K562 (cell line): ENCODE data around the gene CCL13. TPM values are rescaled to one million over a fixed set of nuclear protein-coding genes. Genes with fewer than 3 reads are reported as not detected.

Experiments used
- polyA plus RNA-seq, 8 experiments: library from polyadenylated mRNA; depleted of rRNA in 4 of 8; stranded (reverse) in 5 of 8; unstranded in 3 of 8; fragments of >200 nt; fragmentation: Nextera tagmentation in 2 of 8; fragmentation: Illumina TruSeq in 1 of 8; extraction: Ambion mirVana in 2 of 8; extraction: Trizol in 1 of 8; gene quantifications; 2 replicates each; pipeline versions ENCODE4 v1.2.1 to v1.2.3, GENCODE V29; 2011 to 2014; ENCODE audit warnings: inconsistent platforms in 1 of 8, missing spikeins in 1 of 8
- total RNA-seq, 7 experiments: library from RNA; depleted of rRNA in 6 of 7; stranded (reverse); fragments of >200 nt in 6 of 7; fragmentation: Illumina TruSeq in 2 of 7; extraction: Trizol in 2 of 7; gene quantifications; 2 replicates each; pipeline versions ENCODE4 v1.2.1 to v1.2.3, GENCODE V29; 2011 to 2021; ENCODE audit warnings: low replicate concordance in 1 of 7

CCL13 gene
- total and polyA plus RNA-seq, 9 of the 15 experiments (the other 6 are each of a cell fraction or from before 2014, with no cell fraction given): not detected

Other genes with a start within 250 kb of the CCL13 start
- gene CCL2, start 101.2 kb upstream of the CCL13 start, total RNA-seq (2014; rRNA removed): 0.54 and 0.82 TPM in 2 replicates
- 0.86 and 0.87 TPM in 2 replicates for gene CCL2, start 101.2 kb upstream of the CCL13 start, total RNA-seq (2014; rRNA removed; fragmentation: Illumina TruSeq; extraction: Trizol)
- 4.4 and 5.4 TPM in 2 replicates for gene CCL2, start 101.2 kb upstream of the CCL13 start, total RNA-seq (2015; rRNA removed; fragmentation: Illumina TruSeq; extraction: Trizol)
- gene CCL2, start 101.2 kb upstream of the CCL13 start, total RNA-seq (2021): 0.86 and 1.0 TPM in 2 replicates
- gene CCL2, start 101.2 kb upstream of the CCL13 start, polyA plus RNA-seq (2011; rRNA removed): 0.73 and 3.2 TPM in 2 replicates
- gene CCL2, start 101.2 kb upstream of the CCL13 start, polyA plus RNA-seq (2014; fragmentation: Illumina TruSeq; extraction: Trizol): 0.88 and 1.5 TPM in 2 replicates
- 1 to 10 TPM; 1.9 to 2.2 TPM for gene CCL2, start 101.2 kb upstream of the CCL13 start, polyA plus RNA-seq (2014; fragmentation: Nextera tagmentation; extraction: Ambion mirVana)
- gene CCL2, start 101.2 kb upstream of the CCL13 start, polyA plus RNA-seq (2014; rRNA removed): 0.11 and 0.61 TPM in 2 replicates
- gene CCL7, start 86.3 kb upstream of the CCL13 start, total RNA-seq (2014; rRNA removed): not detected in 2 replicates
- gene CCL7, start 86.3 kb upstream of the CCL13 start, total RNA-seq (2014; rRNA removed; fragmentation: Illumina TruSeq; extraction: Trizol): not detected in 2 replicates
- not detected in 2 replicates for gene CCL7, start 86.3 kb upstream of the CCL13 start, total RNA-seq (2015; rRNA removed; fragmentation: Illumina TruSeq; extraction: Trizol)
- gene CCL7, start 86.3 kb upstream of the CCL13 start, total RNA-seq (2021): not detected in 2 replicates
- not detected in 2 replicates for gene CCL7, start 86.3 kb upstream of the CCL13 start, polyA plus RNA-seq (2011; rRNA removed)
- not detected in 2 replicates for gene CCL7, start 86.3 kb upstream of the CCL13 start, polyA plus RNA-seq (2014; fragmentation: Illumina TruSeq; extraction: Trizol)
- not detected for gene CCL7, start 86.3 kb upstream of the CCL13 start, polyA plus RNA-seq (2014; fragmentation: Nextera tagmentation; extraction: Ambion mirVana)
- gene CCL7, start 86.3 kb upstream of the CCL13 start, polyA plus RNA-seq (2014; rRNA removed): not detected in 2 replicates
- not detected in 2 replicates for gene CCL11, start 70.7 kb upstream of the CCL13 start, total RNA-seq (2014; rRNA removed)
- not detected in 2 replicates for gene CCL11, start 70.7 kb upstream of the CCL13 start, total RNA-seq (2014; rRNA removed; fragmentation: Illumina TruSeq; extraction: Trizol)
- gene CCL11, start 70.7 kb upstream of the CCL13 start, total RNA-seq (2015; rRNA removed; fragmentation: Illumina TruSeq; extraction: Trizol): not detected in 2 replicates
- not detected in 2 replicates for gene CCL11, start 70.7 kb upstream of the CCL13 start, total RNA-seq (2021)
- not detected in 2 replicates for gene CCL11, start 70.7 kb upstream of the CCL13 start, polyA plus RNA-seq (2011; rRNA removed)
- not detected in 2 replicates for gene CCL11, start 70.7 kb upstream of the CCL13 start, polyA plus RNA-seq (2014; fragmentation: Illumina TruSeq; extraction: Trizol)
- gene CCL11, start 70.7 kb upstream of the CCL13 start, polyA plus RNA-seq (2014; fragmentation: Nextera tagmentation; extraction: Ambion mirVana): not detected
- gene CCL11, start 70.7 kb upstream of the CCL13 start, polyA plus RNA-seq (2014; rRNA removed): not detected in 2 replicates
- gene CCL8, start 37.0 kb upstream of the CCL13 start, total RNA-seq (2014; rRNA removed): not detected in 2 replicates
- not detected in 2 replicates for gene CCL8, start 37.0 kb upstream of the CCL13 start, total RNA-seq (2014; rRNA removed; fragmentation: Illumina TruSeq; extraction: Trizol)
- not detected in 2 replicates for gene CCL8, start 37.0 kb upstream of the CCL13 start, total RNA-seq (2015; rRNA removed; fragmentation: Illumina TruSeq; extraction: Trizol)
- gene CCL8, start 37.0 kb upstream of the CCL13 start, total RNA-seq (2021): not detected in 2 replicates
- gene CCL8, start 37.0 kb upstream of the CCL13 start, polyA plus RNA-seq (2011; rRNA removed): not detected in 2 replicates
- not detected in 2 replicates for gene CCL8, start 37.0 kb upstream of the CCL13 start, polyA plus RNA-seq (2014; fragmentation: Illumina TruSeq; extraction: Trizol)
- under 1 TPM in 1 of 2 experiments, not detected in 1; 0.06 TPM for gene CCL8, start 37.0 kb upstream of the CCL13 start, polyA plus RNA-seq (2014; fragmentation: Nextera tagmentation; extraction: Ambion mirVana)
- gene CCL8, start 37.0 kb upstream of the CCL13 start, polyA plus RNA-seq (2014; rRNA removed): not detected in 2 replicates
- gene CCL1, start 6.8 kb downstream of the CCL13 start, total RNA-seq (2014; rRNA removed): 0.29 TPM in 1 of 2 replicates, not detected in the other
- gene CCL1, start 6.8 kb downstream of the CCL13 start, total RNA-seq (2014; rRNA removed; fragmentation: Illumina TruSeq; extraction: Trizol): not detected in 2 replicates
- gene CCL1, start 6.8 kb downstream of the CCL13 start, total RNA-seq (2015; rRNA removed; fragmentation: Illumina TruSeq; extraction: Trizol): not detected in 2 replicates
- gene CCL1, start 6.8 kb downstream of the CCL13 start, total RNA-seq (2021): not detected in 2 replicates
- not detected in 2 replicates for gene CCL1, start 6.8 kb downstream of the CCL13 start, polyA plus RNA-seq (2011; rRNA removed)
- not detected in 2 replicates for gene CCL1, start 6.8 kb downstream of the CCL13 start, polyA plus RNA-seq (2014; fragmentation: Illumina TruSeq; extraction: Trizol)
- gene CCL1, start 6.8 kb downstream of the CCL13 start, polyA plus RNA-seq (2014; fragmentation: Nextera tagmentation; extraction: Ambion mirVana): under 1 TPM in 1 of 2 experiments, not detected in 1; 0.45 TPM
- gene CCL1, start 6.8 kb downstream of the CCL13 start, polyA plus RNA-seq (2014; rRNA removed): not detected in 2 replicates
- not detected in 2 replicates for gene TMEM132E, start 223.1 kb downstream of the CCL13 start, total RNA-seq (2014; rRNA removed)
- gene TMEM132E, start 223.1 kb downstream of the CCL13 start, total RNA-seq (2014; rRNA removed; fragmentation: Illumina TruSeq; extraction: Trizol): not detected in 2 replicates
- not detected in 2 replicates for gene TMEM132E, start 223.1 kb downstream of the CCL13 start, total RNA-seq (2015; rRNA removed; fragmentation: Illumina TruSeq; extraction: Trizol)
- not detected in 2 replicates for gene TMEM132E, start 223.1 kb downstream of the CCL13 start, total RNA-seq (2021)
- not detected in 2 replicates for gene TMEM132E, start 223.1 kb downstream of the CCL13 start, polyA plus RNA-seq (2011; rRNA removed)
- gene TMEM132E, start 223.1 kb downstream of the CCL13 start, polyA plus RNA-seq (2014; fragmentation: Illumina TruSeq; extraction: Trizol): not detected in 2 replicates
- not detected for gene TMEM132E, start 223.1 kb downstream of the CCL13 start, polyA plus RNA-seq (2014; fragmentation: Nextera tagmentation; extraction: Ambion mirVana)
- gene TMEM132E, start 223.1 kb downstream of the CCL13 start, polyA plus RNA-seq (2014; rRNA removed): not detected in 2 replicates